Ectodermal cell (in vitro differentiated cells): ENCODE results near the gene CNDP1.

Experiments used
- H3K27ac ChIP-seq: 2 replicates; pipeline ENCODE4 v1.7.0; 2013; ENCODE audit warnings: mild to moderate bottlenecking, low read depth, low read length; ENCODE audit not compliant: insufficient read depth, poor library complexity, severe bottlenecking
- H3K27me3 ChIP-seq: 2 replicates; pipeline ENCODE4 v1.7.0; 2013; ENCODE audit warnings: mild to moderate bottlenecking, low read length; ENCODE audit not compliant: insufficient read depth, control insufficient read depth, poor library complexity, severe bottlenecking
- H3K36me3 ChIP-seq: one replicate; pipeline ENCODE4 v1.7.0; 2013; ENCODE audit warnings: low read length; ENCODE audit not compliant: control insufficient read depth, insufficient read depth
- H3K4me1 ChIP-seq: one replicate; pipeline ENCODE4 v1.7.0; 2013; ENCODE audit warnings: low read length; ENCODE audit not compliant: control insufficient read depth, insufficient read depth
- H3K4me3 ChIP-seq: 2 replicates; pipeline ENCODE4 v1.7.0; 2013; ENCODE audit warnings: low read depth, low read length, control low read depth; ENCODE audit not compliant: insufficient read depth
- H3K9me3 ChIP-seq: 2 replicates; pipeline ENCODE4 v1.7.0; 2013; ENCODE audit warnings: mild to moderate bottlenecking, low read length, moderate library complexity; ENCODE audit not compliant: control insufficient read depth
- WGBS, 2 experiments: methylation state at CpG; one replicate each; pipeline ENCODE4 v1.1.7; 2013; ENCODE audit warnings: missing lambda C conversion rate in 2 of 2; 5-methylcytosine and 5-hydroxymethylcytosine counted together

The CNDP1 gene

DNA sequence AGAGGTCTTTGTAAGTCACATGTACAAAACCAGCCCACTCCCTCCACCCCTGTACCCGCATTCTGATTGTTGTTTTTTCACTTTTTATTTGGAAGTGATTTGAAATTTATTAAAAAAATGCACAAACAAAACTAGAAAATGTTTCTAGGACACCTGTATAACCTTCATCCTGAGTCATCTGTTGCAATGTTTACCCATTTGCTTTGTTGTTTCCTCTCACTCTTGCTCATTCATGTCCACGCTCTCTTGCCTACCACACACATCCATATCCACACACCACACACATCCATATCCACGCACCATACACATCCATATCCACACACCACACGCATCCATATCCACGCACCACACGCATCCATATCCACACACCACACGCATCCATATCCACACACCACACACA lies 82.2 kb downstream of the CNDP1 start:
- WGBS, 2 experiments = 52 to 56% methylated on average over 6 of the region's 7 CpGs
- Histone ChIP-seq H3K9me3 (peaks cover 4% of the 10 kb centered on the region), H3K4me1 (no peaks in the 10 kb centered on the region), H3K36me3 (no peaks in the 10 kb centered on the region), H3K27me3 (no peaks in the 10 kb centered on the region), H3K4me3 (no peak overlapping the region), H3K27ac (no peak overlapping the region)

DNA sequence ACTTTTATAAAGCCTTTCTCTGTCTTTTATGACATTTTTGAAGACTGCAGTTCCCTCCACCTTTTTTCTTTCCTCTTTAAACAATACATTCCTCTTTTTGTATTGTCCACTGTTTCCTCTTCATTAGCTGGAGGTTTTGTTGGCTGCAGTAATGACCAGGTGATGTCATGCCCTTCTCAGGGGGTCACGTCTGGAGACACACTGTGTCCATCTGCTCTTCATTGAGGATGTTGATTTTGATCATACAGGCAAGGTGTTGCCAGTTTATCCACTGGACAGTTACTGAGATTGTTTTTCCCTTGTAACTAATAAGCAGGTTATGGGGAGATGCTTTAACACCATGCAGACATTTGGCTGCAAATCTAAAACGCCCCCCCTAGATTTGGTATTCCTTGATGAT lies 83.2 kb downstream of the CNDP1 start:
- 85 to 90% methylated on average over 2 of the region's 2 CpGs for WGBS, 2 experiments
- Histone ChIP-seq H3K27ac (no peak overlapping the region), H3K9me3 (peaks cover 4% of the 10 kb centered on the region), H3K36me3 (no peaks in the 10 kb centered on the region), H3K27me3 (no peaks in the 10 kb centered on the region), H3K4me1 (no peaks in the 10 kb centered on the region), H3K4me3 (no peak overlapping the region)

DNA sequence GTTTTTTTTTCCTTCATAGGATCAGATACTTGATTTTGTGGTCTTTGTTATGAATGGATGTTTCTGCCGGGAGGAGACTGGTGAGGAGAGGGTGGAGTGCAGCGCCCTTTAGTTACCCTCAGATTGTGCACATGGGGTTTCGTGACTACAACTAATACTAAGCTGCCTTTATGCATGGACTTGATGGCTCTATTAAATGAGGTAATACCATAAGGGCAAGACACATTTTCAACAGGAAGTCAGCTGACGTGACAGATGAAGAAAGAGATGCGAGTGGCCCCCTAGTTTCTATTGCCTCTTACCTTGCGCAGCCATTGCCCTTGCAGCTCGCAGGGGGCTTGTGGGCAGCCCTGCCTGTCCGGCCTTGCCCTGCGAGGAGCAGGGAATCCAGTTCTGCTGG lies 87.8 kb downstream of the CNDP1 start:
- no peaks in the 10 kb centered on the region for H3K36me3 ChIP-seq
- no peak overlapping the region for H3K4me3 ChIP-seq
- no peaks in the 10 kb centered on the region for H3K27me3 ChIP-seq
- H3K27ac ChIP-seq = no peak overlapping the region
- no peaks in the 10 kb centered on the region for H3K9me3 ChIP-seq
- H3K4me1 ChIP-seq = no peaks in the 10 kb centered on the region
- 86 to 87% methylated on average over 9 of the region's 9 CpGs for WGBS, 2 experiments

GRCh38 chr18:74623047-74623816 lies 88.9 kb downstream of the CNDP1 start:
- WGBS, 2 experiments = 72 to 78% methylated on average over 21 to 24 of the region's 24 CpGs

GRCh38 chr18:74624466-74624865 lies 90.2 kb downstream of the CNDP1 start:
- WGBS, 2 experiments = 84 to 90% methylated on average over 8 of the region's 8 CpGs
- Histone ChIP-seq H3K27ac (no peak overlapping the region), H3K4me3 (no peak overlapping the region), H3K36me3 (no peaks in the 10 kb centered on the region), H3K9me3 (no peaks in the 10 kb centered on the region), H3K27me3 (no peaks in the 10 kb centered on the region), H3K4me1 (no peaks in the 10 kb centered on the region)

More at GRCh38 chr18:74623047-74623816, 88.9 kb downstream of the CNDP1 start:
- H3K4me3 ChIP-seq = no peak overlapping the region
- no peaks in the 10 kb centered on the region for H3K4me1 ChIP-seq
- H3K36me3 ChIP-seq = no peaks in the 10 kb centered on the region
- no peaks in the 10 kb centered on the region for H3K9me3 ChIP-seq
- H3K27ac ChIP-seq = no peak overlapping the region
- no peaks in the 10 kb centered on the region for H3K27me3 ChIP-seq

DNA sequence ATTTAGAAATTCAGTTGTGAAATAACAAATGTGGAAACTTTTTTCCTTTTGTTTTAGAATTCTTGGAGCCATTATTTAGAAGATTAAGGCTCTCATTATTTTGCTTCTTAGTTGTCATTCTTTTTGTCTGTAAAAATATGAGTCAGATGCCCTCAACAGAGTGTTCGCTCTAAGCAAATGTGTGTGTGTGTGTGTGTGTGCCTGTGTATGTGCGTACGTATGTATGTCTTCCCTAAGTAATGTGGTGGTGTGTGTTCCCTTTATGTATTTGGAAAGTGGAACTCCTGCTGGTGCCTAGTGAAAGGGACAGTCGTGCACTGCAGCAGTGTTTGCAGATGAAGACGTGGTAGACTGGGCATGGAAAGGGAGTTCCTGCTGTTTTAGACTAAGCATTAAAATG lies 90.9 kb downstream of the CNDP1 start:
- Histone ChIP-seq H3K9me3 (no peaks in the 10 kb centered on the region), H3K36me3 (no peaks in the 10 kb centered on the region), H3K4me1 (no peaks in the 10 kb centered on the region), H3K27me3 (no peaks in the 10 kb centered on the region), H3K27ac (no peak overlapping the region), H3K4me3 (no peak overlapping the region)
- 83 to 84% methylated on average over 5 of the region's 5 CpGs for WGBS, 2 experiments

DNA sequence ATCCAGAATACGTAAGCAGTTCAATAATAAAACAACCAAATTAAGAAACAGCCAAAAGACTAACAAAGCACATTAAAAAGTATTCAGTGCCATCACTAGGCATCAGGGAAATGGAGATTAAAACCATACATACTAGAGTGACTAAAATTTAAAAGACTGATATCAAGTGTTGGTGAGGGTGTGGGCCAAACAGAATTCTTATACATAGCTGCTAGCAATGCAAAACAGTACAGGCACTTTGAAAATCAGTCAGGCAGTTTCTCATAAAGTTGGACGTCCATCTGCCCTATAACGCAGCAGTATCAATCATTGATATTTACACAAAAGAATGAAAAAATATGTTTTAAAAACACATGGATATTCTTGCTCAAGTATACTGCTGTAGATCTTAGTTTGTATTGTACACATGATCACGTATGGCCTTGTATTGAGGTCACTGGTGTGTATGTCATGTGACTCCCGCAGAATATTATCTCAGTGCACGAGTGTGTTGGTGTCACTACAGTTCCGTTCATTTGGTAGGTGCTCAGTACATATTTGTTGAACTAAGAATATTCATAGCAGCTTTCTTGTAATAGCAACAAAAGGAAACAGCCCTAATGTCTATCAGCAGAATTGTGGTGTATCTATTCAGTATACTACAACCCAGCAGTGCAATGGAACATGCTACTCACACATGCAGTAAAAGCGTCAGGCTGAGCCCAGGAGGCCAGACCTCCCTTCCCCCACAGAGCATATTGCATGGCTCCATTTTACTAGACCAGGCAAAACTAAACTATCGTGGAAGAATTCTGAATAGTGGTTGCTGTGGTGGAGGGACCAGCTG lies 92.0 kb downstream of the CNDP1 start:
- no peaks in the 10 kb centered on the region for H3K36me3 ChIP-seq
- no peaks in the 10 kb centered on the region for H3K4me1 ChIP-seq
- no peaks in the 10 kb centered on the region for H3K27me3 ChIP-seq
- H3K9me3 ChIP-seq = no peaks in the 10 kb centered on the region
- no peak overlapping the region for H3K4me3 ChIP-seq
- WGBS, 2 experiments = 96 to 97% methylated on average over 7 to 9 of the region's 9 CpGs
- H3K27ac ChIP-seq = no peak overlapping the region

- H3K9me3 ChIP-seq = no peaks in the 10 kb centered on the region
- no peak overlapping the region for H3K4me3 ChIP-seq
- no peaks in the 10 kb centered on the region for H3K4me1 ChIP-seq
- 97% methylated on average over 5 to 6 of the region's 6 CpGs for WGBS, 2 experiments
- no peaks in the 10 kb centered on the region for H3K27me3 ChIP-seq
- H3K36me3 ChIP-seq = no peaks in the 10 kb centered on the region
- H3K27ac ChIP-seq = no peak overlapping the region
Measured at GRCh38 chr18:74630804-74631203, 96.5 kb downstream of the CNDP1 start.

- WGBS, 2 experiments = 88 to 91% methylated on average over 2 of the region's 2 CpGs
- H3K27me3 ChIP-seq = no peaks in the 10 kb centered on the region
- H3K36me3 ChIP-seq = no peaks in the 10 kb centered on the region
- no peak overlapping the region for H3K4me3 ChIP-seq
- H3K27ac ChIP-seq = no peak overlapping the region
- no peaks in the 10 kb centered on the region for H3K4me1 ChIP-seq
- no peaks in the 10 kb centered on the region for H3K9me3 ChIP-seq
Measured at GRCh38 chr18:74631212-74631611, 96.9 kb downstream of the CNDP1 start.

GRCh38 chr18:74631623-74632350 lies 97.5 kb downstream of the CNDP1 start:
- Histone ChIP-seq H3K9me3 (no peaks in the 10 kb centered on the region), H3K4me3 (no peak overlapping the region), H3K4me1 (no peaks in the 10 kb centered on the region), H3K27me3 (no peaks in the 10 kb centered on the region), H3K27ac (no peak overlapping the region), H3K36me3 (no peaks in the 10 kb centered on the region)
- WGBS, 2 experiments = 93 to 95% methylated on average over 13 of the region's 13 CpGs
